DND-41 (cell line): ENCODE measurements around the gene CYBB.

Experiments
- ATAC-seq: fragments of 200-7000 bp; cut with Tn5 transposase; 3 replicates; pipeline ENCODE4 v1.9.1; 2021; ENCODE audit warnings: low read depth; ENCODE audit not compliant: insufficient read depth
- DNase-seq: peaks from one replicate; pipeline ENCODE4 v3.0.0-alpha.2; 2020
- H2AFZ ChIP-seq: 2 replicates; pipeline ENCODE4 v1.6.0; 2012; ENCODE audit warnings: low read depth, low read length
- H3K27ac ChIP-seq: 2 replicates; pipeline ENCODE4 v1.5.1; 2012; ENCODE audit warnings: low read length, inconsistent platforms
- H3K27me3 ChIP-seq: fragments of 200-600 bp; sonication (generic); 2 replicates; pipeline ENCODE4 v1.6.0; 2012; ENCODE audit warnings: low read length, mild to moderate bottlenecking, inconsistent platforms; ENCODE audit not compliant: insufficient read depth, poor library complexity
- H3K36me3 ChIP-seq: 2 replicates; pipeline ENCODE4 v1.5.1; 2012; ENCODE audit warnings: low read length, inconsistent platforms; ENCODE audit not compliant: insufficient read depth
- H3K4me1 ChIP-seq: 2 replicates; pipeline ENCODE4 v1.5.1; 2012; ENCODE audit warnings: mild to moderate bottlenecking, low read length; ENCODE audit not compliant: insufficient read depth
- H3K4me2 ChIP-seq: 2 replicates; pipeline ENCODE4 v1.6.0; 2012; ENCODE audit warnings: mild to moderate bottlenecking, moderate library complexity, low read length, inconsistent platforms; ENCODE audit not compliant: insufficient read depth
- H3K4me3 ChIP-seq, 2 experiments: fragments of 200-600 bp in 1 of 2; shearing (Covaris generic) in 1 of 2; 2 replicates each; pipeline ENCODE4 v1.5.1; 2012 to 2016; ENCODE audit warnings: inconsistent platforms in 2 of 2, low read length in 2 of 2, mild to moderate bottlenecking in 2 of 2, low read depth in 1 of 2, moderate library complexity in 1 of 2
- H3K79me2 ChIP-seq: 2 replicates; pipeline ENCODE4 v1.6.0; 2012; ENCODE audit warnings: low read length, inconsistent platforms; ENCODE audit not compliant: insufficient read depth
- H3K9ac ChIP-seq: 2 replicates; pipeline ENCODE4 v1.6.0; 2012; ENCODE audit warnings: low read depth, mild to moderate bottlenecking, inconsistent platforms, low read length, moderate library complexity
- H3K9me3 ChIP-seq: 2 replicates; pipeline ENCODE4 v1.5.1; 2012; ENCODE audit warnings: low read length, moderate library complexity, mild to moderate bottlenecking, inconsistent platforms; ENCODE audit not compliant: insufficient read depth, severe bottlenecking
- H4K20me1 ChIP-seq: 2 replicates; pipeline ENCODE4 v1.6.0; 2012; ENCODE audit warnings: low read length; ENCODE audit not compliant: insufficient read depth
- EZH2 ChIP-seq: IDR thresholded peaks from 3 replicates; pipeline ENCODE4 v1.6.1; 2012; ENCODE audit warnings: borderline replicate concordance, low read depth, mild to moderate bottlenecking, moderate library complexity, low read length, inconsistent platforms; ENCODE audit not compliant: severe bottlenecking
- TF ChIP-seq, protein P1 (sequence below): IDR thresholded peaks from 2 replicates; pipeline ENCODE4 v1.5.1; 2012; ENCODE audit warnings: borderline replicate concordance, low read length, moderate library complexity, mild to moderate bottlenecking; ENCODE audit not compliant: poor library complexity, severe bottlenecking; ENCODE audit errors: extremely low read depth

Gene CYBB

GRCh38 chrX:37779857-37780256 is at the start of gene CYBB:
TSS of gene CYBB (plus strand) at chrX:37780059. CDS start at chrX:37780078, 19 bp downstream.
- TF ChIP-seq EZH2, result no peak
- TF ChIP-seq, protein P1, sequence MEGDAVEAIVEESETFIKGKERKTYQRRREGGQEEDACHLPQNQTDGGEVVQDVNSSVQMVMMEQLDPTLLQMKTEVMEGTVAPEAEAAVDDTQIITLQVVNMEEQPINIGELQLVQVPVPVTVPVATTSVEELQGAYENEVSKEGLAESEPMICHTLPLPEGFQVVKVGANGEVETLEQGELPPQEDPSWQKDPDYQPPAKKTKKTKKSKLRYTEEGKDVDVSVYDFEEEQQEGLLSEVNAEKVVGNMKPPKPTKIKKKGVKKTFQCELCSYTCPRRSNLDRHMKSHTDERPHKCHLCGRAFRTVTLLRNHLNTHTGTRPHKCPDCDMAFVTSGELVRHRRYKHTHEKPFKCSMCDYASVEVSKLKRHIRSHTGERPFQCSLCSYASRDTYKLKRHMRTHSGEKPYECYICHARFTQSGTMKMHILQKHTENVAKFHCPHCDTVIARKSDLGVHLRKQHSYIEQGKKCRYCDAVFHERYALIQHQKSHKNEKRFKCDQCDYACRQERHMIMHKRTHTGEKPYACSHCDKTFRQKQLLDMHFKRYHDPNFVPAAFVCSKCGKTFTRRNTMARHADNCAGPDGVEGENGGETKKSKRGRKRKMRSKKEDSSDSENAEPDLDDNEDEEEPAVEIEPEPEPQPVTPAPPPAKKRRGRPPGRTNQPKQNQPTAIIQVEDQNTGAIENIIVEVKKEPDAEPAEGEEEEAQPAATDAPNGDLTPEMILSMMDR, result no peak
- H3K4me3 ChIP-seq, result no peak within 1 kb of the TSS
- H3K27me3 ChIP-seq, result no peaks in the 10 kb centered on the region
- DNase-seq (no peak), ATAC-seq (no peak)
- no peak within 1 kb of the TSS for H3K4me2 ChIP-seq
- no peaks in the 10 kb centered on the region for H3K79me2 ChIP-seq
- no peak within 1 kb of the TSS for H3K9ac ChIP-seq
- H3K27ac ChIP-seq, result no peak within 1 kb of the TSS; the same call in 1 of the 2 replicates
- no peak within 1 kb of the TSS for H2AFZ ChIP-seq
- no peaks in the 10 kb centered on the region for H4K20me1 ChIP-seq
- H3K4me1 ChIP-seq, result peaks cover 46% of the 10 kb centered on the region
- no peaks in the 10 kb centered on the region for H3K36me3 ChIP-seq
- no peaks in the 10 kb centered on the region for H3K9me3 ChIP-seq

GRCh38 chrX:37745354-37745753 is 34.5 kb upstream of the CYBB start:
- H3K4me2 ChIP-seq, result no peak overlapping the region
- H3K4me1 ChIP-seq, result peaks cover 15% of the 10 kb centered on the region
- peak overlapping the region; percentile 87 for H3K27ac ChIP-seq
- peak overlapping the region; percentile 40 for H3K9ac ChIP-seq
- no peak overlapping the region for H3K4me3 ChIP-seq
- DNase-seq, result peak; percentile 84
- H3K36me3 ChIP-seq, result no peaks in the 10 kb centered on the region
- H3K27me3 ChIP-seq, result no peaks in the 10 kb centered on the region
- TF ChIP-seq EZH2, result no peak
- TF ChIP-seq, protein P1, result peak; percentile 84
- ATAC-seq, result peak; percentile 95
- H3K79me2 ChIP-seq, result no peaks in the 10 kb centered on the region
- no peaks in the 10 kb centered on the region for H4K20me1 ChIP-seq
- peak overlapping the region; percentile 83 for H2AFZ ChIP-seq
- no peaks in the 10 kb centered on the region for H3K9me3 ChIP-seq

DNA sequence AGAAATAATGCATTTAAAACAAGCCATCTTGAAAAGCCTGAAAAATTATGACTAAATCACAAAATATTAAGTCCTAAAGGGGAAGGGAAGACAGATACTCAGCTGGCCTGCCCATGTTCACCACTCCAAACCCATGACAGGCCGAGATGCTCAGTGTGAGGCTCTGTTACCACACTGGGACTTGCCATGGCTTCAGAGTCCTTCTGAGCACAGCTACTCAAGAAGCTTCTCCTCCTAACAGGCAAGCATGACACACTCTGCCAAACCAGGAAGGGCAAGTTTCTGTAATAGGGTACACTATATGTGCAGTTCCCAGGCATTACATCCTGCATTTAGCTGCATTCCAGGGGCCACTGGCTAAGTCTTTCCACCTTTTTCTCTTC is 34.0 kb upstream of the CYBB start:
- DNase-seq (no peak), ATAC-seq (peak; percentile 52)
- H3K9me3 ChIP-seq, result no peaks in the 10 kb centered on the region
- no peaks in the 10 kb centered on the region for H3K79me2 ChIP-seq
- no peak for TF ChIP-seq EZH2
- TF ChIP-seq, protein P1, result no peak
- H3K4me1 ChIP-seq, result peaks cover 15% of the 10 kb centered on the region
- peak overlapping the region; percentile 83 for H2AFZ ChIP-seq
- H3K4me3 ChIP-seq, result no peak overlapping the region
- H3K9ac ChIP-seq, result peak overlapping the region; percentile 40
- no peak overlapping the region for H3K4me2 ChIP-seq
- H3K27me3 ChIP-seq, result no peaks in the 10 kb centered on the region
- no peaks in the 10 kb centered on the region for H4K20me1 ChIP-seq
- H3K27ac ChIP-seq, result peak overlapping the region; percentile 87
- no peaks in the 10 kb centered on the region for H3K36me3 ChIP-seq
